HG03097 (cell line): ENCODE measurements around the gene RNASE9.
"Not testable (repeated sequence)": the region's sequence is repeated elsewhere in the genome, so short reads cannot be mapped to it uniquely, and the experiment has no call there.

Source experiments
- ATAC-seq: cut with Tn5 transposase; IDR thresholded peaks from one replicate; pipeline ENCODE4 v1.9.1; 2021; ENCODE audit not compliant: unreplicated experiment, low FRiP score

Gene RNASE9

GRCh38 chr14:20560961-20561360, at the start of gene RNASE9:
RNASE9 (minus strand) TSS chr14:20561047.
- no peak for ATAC-seq

GRCh38 chr14:20610002-20610765, 49.3 kb upstream of the RNASE9 start:
- ATAC-seq, result no peak

GRCh38 chr14:20609215-20610001, 48.6 kb upstream of the RNASE9 start:
- ATAC-seq, result no peak

GRCh38 chr14:20608383-20609110, 47.7 kb upstream of the RNASE9 start:
- no peak for ATAC-seq

- ATAC-seq, result no peak
These were observed 46.8 kb upstream of the RNASE9 start for GRCh38 chr14:20607617-20608016.

GRCh38 chr14:20606902-20607242, 46.0 kb upstream of the RNASE9 start:
- ATAC-seq, result no peak

GRCh38 chr14:20606190-20606901, 45.5 kb upstream of the RNASE9 start:
- no peak for ATAC-seq

GRCh38 chr14:20603813-20604690, 43.2 kb upstream of the RNASE9 start:
- ATAC-seq, result no peak

GRCh38 chr14:20602583-20602982, 41.7 kb upstream of the RNASE9 start:
- ATAC-seq, result no peak

GRCh38 chr14:20601522-20601921, 40.7 kb upstream of the RNASE9 start:
- no peak for ATAC-seq

- ATAC-seq, result no peak
These were observed 36.3 kb upstream of the RNASE9 start for GRCh38 chr14:20597108-20597507.

GRCh38 chr14:20595726-20596125, 34.9 kb upstream of the RNASE9 start:
- ATAC-seq, result not testable (repeated sequence)

- no peak for ATAC-seq
These were observed 31.7 kb upstream of the RNASE9 start for GRCh38 chr14:20592574-20592973.

GRCh38 chr14:20591235-20591634, 30.4 kb upstream of the RNASE9 start, which contains the start of gene RNASE12:
RNASE12 (minus strand) TSS chr14:20591376; CDS start chr14:20590723, 653 bp downstream.
- ATAC-seq, result no peak

GRCh38 chr14:20587489-20588154, 26.8 kb upstream of the RNASE9 start, which contains the start of gene RNASE11:
RNASE11 (minus strand) TSS chr14:20588001.
- ATAC-seq, result no peak

GRCh38 chr14:20583908-20584307, 23.1 kb upstream of the RNASE9 start:
- ATAC-seq, result no peak

- no peak for ATAC-seq
These were observed 22.3 kb upstream of the RNASE9 start for GRCh38 chr14:20583142-20583541.

- no peak for ATAC-seq
These were observed 19.4 kb upstream of the RNASE9 start for GRCh38 chr14:20580242-20580641.
